HG03139 (cell line): Measurements from ENCODE around the gene PDCD2L.
"Not testable (repeated sequence)": the region's sequence is repeated elsewhere in the genome, so short reads cannot be mapped to it uniquely, and the experiment has no call there.

Experiments used
- ATAC-seq: cut with Tn5 transposase; IDR thresholded peaks from one replicate; pipeline ENCODE4 v1.9.1; 2021; ENCODE audit not compliant: unreplicated experiment

PDCD2L gene

DNA sequence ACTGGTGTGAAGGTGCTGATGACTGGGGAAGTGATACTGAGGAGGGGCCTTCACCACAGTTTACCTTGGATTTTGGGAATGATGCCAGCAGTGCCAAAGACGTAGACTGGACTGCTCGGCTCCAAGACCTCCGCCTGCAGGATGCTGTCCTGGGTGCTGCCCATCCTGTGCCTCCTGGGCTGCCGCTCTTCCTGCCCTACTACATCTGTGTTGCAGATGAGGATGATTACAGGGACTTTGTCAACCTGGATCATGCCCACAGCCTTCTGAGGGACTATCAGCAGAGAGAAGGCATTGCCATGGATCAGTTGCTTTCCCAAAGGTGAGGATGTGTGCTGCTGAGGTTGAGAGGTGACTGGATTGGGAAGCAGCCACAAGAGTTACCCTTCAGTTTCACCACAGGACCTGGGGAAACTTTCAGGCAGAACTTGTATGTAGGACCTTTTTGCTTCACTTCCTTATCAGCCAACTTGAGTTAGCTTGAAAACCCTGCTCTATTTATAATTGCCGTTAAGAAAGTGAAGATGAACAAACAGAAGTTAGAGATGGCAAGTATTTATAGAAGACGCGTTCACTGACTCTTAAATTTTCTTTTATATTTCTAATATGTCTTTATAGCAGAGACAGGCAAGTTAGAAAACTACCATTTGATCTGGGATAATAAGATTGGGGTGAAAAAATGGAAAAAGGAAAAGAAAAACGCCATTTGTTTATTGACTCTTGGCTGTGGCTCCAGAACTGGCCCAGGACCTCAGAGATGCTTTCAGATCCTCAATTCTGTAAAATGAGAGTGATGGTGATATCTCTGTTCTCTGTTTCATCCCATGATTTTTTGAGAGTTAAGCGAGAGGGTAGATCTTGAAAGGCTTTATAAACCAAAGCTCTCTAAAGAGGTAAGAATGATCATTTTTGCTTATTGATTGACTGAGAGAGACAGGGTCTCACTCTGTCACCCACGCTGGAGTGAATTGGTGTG lies 5.3 kb downstream of the PDCD2L start:
- no peak for ATAC-seq

DNA sequence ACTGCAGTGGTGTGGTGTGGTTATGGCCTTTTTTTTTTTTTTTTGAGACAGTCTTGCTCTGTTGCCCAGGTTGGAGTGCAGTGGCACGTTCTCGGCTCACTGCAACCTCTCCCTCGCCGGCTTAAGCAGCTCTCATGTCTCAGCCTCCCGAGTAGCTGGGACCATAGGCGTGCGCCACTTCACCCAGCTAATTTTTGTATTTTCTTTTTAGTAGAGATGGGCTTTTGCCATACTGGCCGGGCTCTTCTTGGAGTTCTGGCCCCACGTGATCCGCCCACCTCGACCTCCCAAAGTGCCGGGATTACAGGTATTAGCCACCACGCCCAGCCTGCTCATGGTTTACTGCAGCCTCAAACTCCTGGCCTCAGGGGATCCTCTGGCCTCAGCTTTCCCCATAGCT lies 7.0 kb downstream of the PDCD2L start:
- ATAC-seq: no peak

- no peak for ATAC-seq
Measured at GRCh38 chr19:34416021-34416545, 11.9 kb downstream of the PDCD2L start.

DNA sequence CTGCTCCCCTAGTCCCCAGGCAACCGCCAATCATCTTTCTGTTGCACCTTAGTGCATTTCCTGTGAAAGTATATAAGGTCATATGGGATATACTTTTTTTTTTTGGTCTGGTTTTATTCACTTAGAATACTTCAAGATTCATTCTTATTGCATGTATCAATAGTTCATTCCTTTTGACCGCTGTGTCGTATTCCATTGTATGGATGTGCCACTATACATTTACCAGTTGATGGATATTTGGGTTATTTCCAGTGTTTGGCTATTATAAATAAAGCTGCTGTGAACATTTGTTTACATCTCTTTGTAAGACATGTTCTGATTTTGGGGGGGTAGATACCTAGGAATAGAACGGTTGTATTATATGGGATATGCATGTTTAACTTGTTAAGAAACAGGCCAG lies 14.1 kb downstream of the PDCD2L start:
- ATAC-seq: no peak

DNA sequence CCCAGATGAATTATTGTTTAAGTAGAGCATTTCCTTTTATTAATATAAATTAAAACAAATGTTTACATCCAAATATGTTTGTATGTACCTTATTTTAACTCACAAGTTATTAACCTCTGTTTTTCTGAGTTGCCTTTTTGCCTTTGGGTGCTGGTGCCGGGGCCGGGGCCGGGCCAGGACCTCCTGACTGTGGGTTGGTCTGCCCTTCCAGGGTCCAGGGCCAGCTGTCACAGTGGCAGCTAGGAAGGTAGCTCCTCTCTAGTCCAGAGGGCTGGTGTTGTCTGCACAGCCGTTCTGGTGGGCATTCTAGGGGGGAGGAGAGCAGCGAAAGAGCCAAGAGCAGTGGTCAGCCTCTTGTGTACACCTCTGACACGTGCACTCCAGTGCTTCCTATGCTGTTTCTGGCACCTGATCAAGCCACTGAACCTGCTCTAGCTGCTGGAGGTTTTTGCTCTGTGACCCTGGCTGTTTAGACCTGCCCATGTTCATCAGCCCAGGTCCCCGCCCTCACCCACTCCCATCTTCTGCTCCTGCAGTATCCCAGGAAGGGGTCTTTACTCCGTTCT lies 22.0 kb downstream of the PDCD2L start:
- ATAC-seq: no peak

GRCh38 chr19:34428549-34429285 lies 24.5 kb downstream of the PDCD2L start:
- peak; percentile 26 for ATAC-seq

DNA sequence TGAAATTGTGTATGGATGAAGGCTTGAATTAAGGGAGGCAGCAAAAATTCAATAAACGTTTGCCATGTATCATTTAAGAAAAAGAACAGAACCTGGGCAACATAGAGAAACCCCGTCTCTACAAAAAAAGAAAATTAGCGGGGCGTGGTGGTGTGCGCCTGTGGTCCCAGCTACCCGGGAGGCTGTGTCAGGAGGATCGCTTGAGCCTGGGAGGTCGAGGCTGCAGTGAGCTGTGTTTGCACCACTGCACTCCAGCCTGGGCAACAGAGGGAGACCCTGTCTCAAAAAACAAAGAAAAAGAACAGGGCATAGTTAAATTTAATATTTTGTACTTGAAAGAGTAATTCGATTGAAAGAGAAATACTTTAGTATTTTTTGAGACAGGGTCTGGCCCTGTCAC lies 25.4 kb downstream of the PDCD2L start:
- ATAC-seq: no peak

DNA sequence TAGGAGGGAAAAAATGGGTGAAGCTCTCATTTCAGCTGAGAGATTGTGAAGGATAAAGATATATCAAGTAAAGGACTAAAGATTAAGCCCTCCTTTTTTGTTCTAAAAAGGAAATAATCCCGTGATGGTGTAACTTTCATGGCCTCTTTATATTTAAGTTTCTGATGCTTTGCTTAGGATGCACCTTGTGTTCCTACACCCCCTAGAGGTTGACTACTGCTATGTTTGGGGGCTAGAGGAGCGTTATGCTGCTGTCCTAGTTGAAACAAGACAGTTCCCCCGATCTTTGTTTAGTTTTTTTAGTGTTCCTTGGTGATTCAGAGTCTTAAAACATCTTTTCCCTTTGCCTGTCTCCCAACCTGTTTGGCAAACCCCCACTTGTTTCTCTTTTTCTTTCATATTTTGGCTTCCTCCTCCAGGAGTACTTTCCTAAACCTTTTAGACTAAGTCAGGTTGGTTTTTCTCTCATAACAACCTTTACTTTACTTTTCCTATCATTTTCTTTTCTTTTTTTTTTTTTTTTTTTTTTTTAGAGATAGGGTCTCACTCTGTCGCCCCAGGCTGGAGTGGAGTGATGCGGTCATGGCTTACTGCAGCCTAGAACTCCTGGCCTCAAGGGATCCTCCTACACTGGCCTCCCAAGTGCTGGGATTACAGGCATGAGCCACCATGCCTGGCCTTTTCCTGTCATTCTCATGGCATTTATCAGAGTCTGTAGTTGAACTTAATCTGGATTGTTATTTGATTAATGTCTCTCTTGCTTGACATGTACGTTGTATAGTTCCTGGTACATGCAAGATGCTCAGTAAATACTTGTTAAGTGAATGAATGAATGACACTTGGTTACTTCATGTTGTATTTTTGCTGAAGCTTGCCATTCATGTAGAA lies 26.8 kb downstream of the PDCD2L start:
- no peak for ATAC-seq

DNA sequence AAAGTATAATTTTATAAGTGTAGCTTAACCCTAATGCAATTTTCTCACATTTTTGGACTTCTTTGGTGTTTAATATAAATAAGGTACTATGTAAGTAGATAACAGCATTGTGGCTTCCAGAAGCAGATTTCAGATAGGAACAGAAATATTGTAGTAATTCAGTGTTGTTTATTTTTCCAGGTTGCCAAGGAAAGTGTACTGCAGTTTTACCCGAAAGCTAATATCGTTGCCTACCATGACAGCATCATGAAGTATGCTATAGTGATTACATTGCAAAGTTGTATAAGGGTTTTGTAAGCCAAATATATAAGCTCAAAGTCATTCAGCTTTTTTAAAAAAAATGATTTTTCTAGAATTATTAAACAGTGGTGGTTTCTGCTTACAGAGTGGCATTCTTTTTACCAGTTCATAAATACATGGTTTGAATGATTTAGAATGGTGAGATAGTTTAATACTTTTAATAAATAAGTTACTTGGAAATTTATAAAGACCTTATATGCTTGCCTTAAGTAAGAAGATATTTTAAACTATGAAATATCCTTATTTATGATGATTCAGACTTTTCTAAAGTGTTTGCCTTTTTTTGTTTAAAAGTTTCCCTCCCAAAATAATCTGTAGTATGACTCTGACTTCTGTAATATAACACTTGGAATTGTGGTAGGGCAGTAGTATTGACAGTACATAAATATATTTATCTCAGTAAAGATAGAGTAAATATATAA lies 27.6 kb downstream of the PDCD2L start:
- no peak for ATAC-seq

DNA sequence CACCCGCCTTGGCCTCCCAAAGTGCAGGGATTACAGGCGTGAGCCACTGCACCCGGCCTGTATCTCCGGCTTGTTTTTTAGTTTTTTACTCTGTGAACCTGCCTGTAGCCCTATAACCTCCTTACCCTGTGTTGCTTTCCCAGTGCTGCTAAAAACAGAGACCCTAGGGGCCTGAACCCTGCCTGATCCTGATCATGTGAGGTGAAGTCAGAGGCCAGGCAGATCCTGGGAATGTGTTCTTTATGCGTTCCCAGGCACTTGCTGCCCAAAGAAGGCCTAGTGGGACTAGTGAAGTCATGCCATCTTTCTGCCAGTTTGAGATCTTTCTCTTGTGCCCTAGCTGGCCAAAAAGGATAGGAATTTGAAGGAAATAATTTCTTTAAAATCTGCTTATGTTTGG lies 28.6 kb downstream of the PDCD2L start:
- ATAC-seq: no peak

DNA sequence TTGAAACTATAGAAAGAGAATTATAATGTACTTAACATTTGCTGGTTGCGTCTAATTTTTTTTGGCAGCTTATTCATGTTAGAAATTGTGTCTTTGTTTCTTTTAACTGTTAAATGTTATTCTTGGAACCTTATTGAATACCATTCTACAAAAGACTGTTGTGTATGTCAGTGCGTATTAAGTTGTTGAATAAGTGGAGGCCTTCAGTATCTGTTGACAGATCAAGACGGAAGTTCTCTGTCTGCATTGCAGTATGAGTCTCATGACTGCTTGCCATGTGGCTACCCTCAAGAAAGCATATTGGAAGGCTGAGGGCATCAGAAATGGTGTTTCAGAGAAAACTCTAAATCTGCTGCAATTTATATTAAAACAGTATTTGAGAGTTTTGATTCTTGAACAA lies 32.5 kb downstream of the PDCD2L start:
- no peak for ATAC-seq

DNA sequence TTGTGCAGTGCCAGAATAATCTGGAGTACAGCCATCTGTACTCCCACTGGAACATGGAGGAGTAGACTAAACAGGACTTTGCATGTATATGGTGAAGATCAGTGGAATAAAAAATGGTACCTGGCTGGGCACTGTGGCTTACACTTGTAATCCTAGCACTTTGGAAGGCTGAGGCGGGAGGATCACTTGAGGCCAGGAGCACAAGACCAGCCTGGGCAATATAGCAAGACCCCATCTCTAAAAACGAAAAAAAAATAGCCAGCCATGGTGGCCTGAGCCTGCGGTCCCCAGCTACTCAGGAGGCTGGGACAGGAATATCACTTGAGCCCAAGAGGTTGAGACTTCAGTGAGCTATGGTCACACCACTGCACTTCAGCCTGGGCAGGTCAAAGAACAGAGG lies 44.0 kb downstream of the PDCD2L start:
- no peak for ATAC-seq

- no peak for ATAC-seq
Measured at GRCh38 chr19:34452723-34453122, 48.5 kb downstream of the PDCD2L start.

GRCh38 chr19:34454091-34454490 lies 49.9 kb downstream of the PDCD2L start:
- no peak for ATAC-seq

DNA sequence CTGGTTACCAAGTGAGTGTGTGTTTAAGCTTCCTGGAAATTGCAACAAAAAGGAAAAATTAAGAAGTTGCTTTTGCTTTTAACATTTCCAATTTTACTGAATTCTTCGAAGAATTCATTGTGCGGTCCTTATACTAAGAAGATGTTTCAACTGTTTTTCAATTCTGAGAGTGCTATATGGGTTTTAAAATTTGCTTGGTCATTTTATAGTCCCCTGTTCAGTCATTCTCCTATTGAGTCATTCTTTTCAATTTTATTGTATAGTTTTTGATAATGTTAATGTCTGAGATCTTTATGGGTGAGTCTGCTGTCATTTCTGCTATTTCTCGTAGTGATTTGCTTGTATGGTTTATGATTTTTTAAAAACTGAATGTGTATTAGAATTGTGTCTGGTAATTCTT lies 50.5 kb downstream of the PDCD2L start:
- no peak for ATAC-seq

DNA sequence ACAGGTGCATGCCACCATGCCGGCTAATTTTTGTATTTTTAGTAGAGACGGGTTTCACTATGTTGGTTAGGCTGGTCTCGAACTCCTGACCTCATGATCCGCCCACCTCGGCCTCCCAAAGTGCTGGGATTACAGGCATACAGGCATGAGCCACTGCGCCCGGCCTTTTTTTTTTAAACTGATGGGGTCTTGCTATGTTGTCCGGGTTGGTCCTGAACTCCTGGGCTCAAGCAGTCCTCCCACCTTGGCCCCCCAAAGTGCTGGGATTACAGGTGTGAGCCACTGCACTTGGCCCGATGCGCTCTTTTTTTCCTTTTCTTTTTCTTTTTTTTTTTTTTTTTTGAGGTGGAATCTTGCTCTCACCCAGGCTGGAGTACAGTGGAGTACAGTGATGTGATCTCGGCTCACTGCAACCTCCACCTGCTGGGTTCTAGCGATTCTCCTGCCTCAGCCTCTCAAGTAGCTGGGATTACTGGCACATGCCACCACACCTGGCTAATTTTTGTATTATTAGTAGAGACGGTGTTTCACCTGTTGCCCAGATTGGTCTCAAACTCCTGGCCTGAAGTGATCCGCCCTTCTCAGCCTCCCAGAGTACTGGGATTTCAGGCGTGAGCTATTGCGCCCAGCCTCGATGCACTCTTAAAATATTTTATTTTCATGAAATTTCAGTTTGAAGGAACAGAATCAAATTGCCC lies 51.7 kb downstream of the PDCD2L start:
- ATAC-seq: not testable (repeated sequence)

- ATAC-seq: no peak
Measured at GRCh38 chr19:34457446-34457845, 53.2 kb downstream of the PDCD2L start.

- no peak for ATAC-seq
Measured at GRCh38 chr19:34458677-34459076, 54.5 kb downstream of the PDCD2L start.

GRCh38 chr19:34459614-34460013 lies 55.4 kb downstream of the PDCD2L start:
- ATAC-seq: no peak
